Right cardiac atrium (tissue), 5 donors: ENCODE results near the gene CBLN3. TPM values are rescaled to one million over a fixed set of nuclear protein-coding genes. Genes with fewer than 3 reads are reported as not detected.
"Not testable (repeated sequence)": the region's sequence is repeated elsewhere in the genome, so short reads cannot be mapped to it uniquely, and the experiment has no call there.

ENCODE experiments used
- ATAC-seq, 2 donors: fragments of 200-7000 bp; cut with Tn5 transposase; one replicate each; pipeline versions ENCODE4 v1.8.0 to v1.9.1; 2020; ENCODE audit warnings: moderate library complexity in 2 of 2, mild to moderate bottlenecking in 1 of 2
- DNase-seq, 3 donors: peaks; one replicate each; pipeline ENCODE4 v3.0.0-alpha.2; 2020
- H3K27ac ChIP-seq: one replicate; pipeline ENCODE4 v1.5.1; 2013; ENCODE audit warnings: mild to moderate bottlenecking, low read length, control low read depth, moderate library complexity
- H3K27me3 ChIP-seq: one replicate; pipeline ENCODE4 v1.6.1; 2013; ENCODE audit not compliant: control insufficient read depth, insufficient read depth
- H3K4me1 ChIP-seq: one replicate; pipeline ENCODE4 v1.6.1; 2013; ENCODE audit warnings: low read length; ENCODE audit not compliant: control insufficient read depth, insufficient read depth
- H3K4me3 ChIP-seq: one replicate; pipeline ENCODE4 v1.5.1; 2013; ENCODE audit warnings: low read length, control low read depth
- H3K9me3 ChIP-seq: one replicate; pipeline ENCODE4 v1.6.1; 2013; ENCODE audit warnings: low read length; ENCODE audit not compliant: control insufficient read depth
- WGBS: extraction: QIAGEN DNeasy Blood & Tissue Kit; methylation state at CpG from one replicate; pipeline ENCODE4 v1.1.7; 2013; 5-methylcytosine and 5-hydroxymethylcytosine counted together
- intact Hi-C, 4 donors: fragments of 100-400 bp; cut with DNase I; formaldehyde crosslinking; loops; one replicate each; pipeline versions ENCODE4 v1.11.0 to v1.14.0; 2022 to 2023
- long read RNA-seq, 4 donors: library from polyadenylated mRNA; unstranded; transcript quantifications; one replicate each; pipeline ENCODE4 v2.0.0, GENCODE V29; 2020 to 2021
- polyA plus RNA-seq: library from polyadenylated mRNA; stranded (reverse); fragments of 200-250 nt; gene quantifications from one replicate; pipeline ENCODE4 v1.2.3, GENCODE V29; 2013
- total RNA-seq, 4 donors: library from RNA; stranded (reverse); fragmentation: NEBNext Ultra II Directional; extraction: Animal tissue kit (Norgen Biotek cat#: 25700); gene quantifications; one replicate each; pipeline ENCODE4 v1.2.1, GENCODE V29; 2021
- donor health status: healthy with polysubstance abuse.
- donor health status: DM: no; HTN: yes; CAD: no.
- donor health status: DM: no; HTN: no; CAD: no.
- donor health status: DM: no; HTN: yes; CAD: no; lungs with severe emphysema.
- donor health status: DM: yes; HTN: yes; CAD: no.

Gene CBLN3
- total RNA-seq (1 to 10 TPM; 1.6 to 3.1 (median 2.7) TPM), polyA plus RNA-seq (1.3 TPM)
- long read RNA-seq, donor 1, partial matches to known transcripts: 1 of 4 reads
- long read RNA-seq, donor 1, other reads (novel, unspliced or antisense): 0 of 4 reads
- long read RNA-seq, donor 2, partial matches to known transcripts: 0 of 2 reads
- long read RNA-seq, donor 2, other reads (novel, unspliced or antisense): 0 of 2 reads
- long read RNA-seq, donor 3: 0 reads
- long read RNA-seq, donor 4, partial matches to known transcripts: 3 of 6 reads
- long read RNA-seq, donor 4, other reads (novel, unspliced or antisense): 0 of 6 reads

- no peaks in the 10 kb centered on the region for H3K9me3 ChIP-seq
- 4% methylated on average over 57 of the region's 57 CpGs for WGBS
- intact Hi-C loops: loop anchor here (2.0 to 10.0 kb wide), 4 partner anchors 62 to 97 kb away; partner anchors contain the start of gene NFATC4 (in 3 of the 4)
- H3K27me3 ChIP-seq: no peaks in the 10 kb centered on the region
- peak; percentile 94 to 96 (median 96) for DNase-seq
- peak within 1 kb of the TSS; percentile 78 for H3K4me3 ChIP-seq
- ATAC-seq: peak; percentile 85 to 90
- no peaks in the 10 kb centered on the region for H3K4me1 ChIP-seq
- peak within 1 kb of the TSS; percentile 92 for H3K27ac ChIP-seq
Measured at GRCh38 chr14:24429395-24430142, at the start of gene CBLN3, which contains the start of gene KHNYN. Gene CBLN3, minus strand, starts transcription at chr14:24429668. Its CDS starts 614 bp downstream, at chr14:24429054. Gene KHNYN, plus strand, starts transcription at chr14:24429954. Its CDS starts 777 bp downstream, at chr14:24430731.

- no peaks in the 10 kb centered on the region for H3K27me3 ChIP-seq
- WGBS: 83% methylated on average over 4 of the region's 4 CpGs
- no peak overlapping the region for H3K27ac ChIP-seq
- H3K4me1 ChIP-seq: no peaks in the 10 kb centered on the region
- no peaks in the 10 kb centered on the region for H3K9me3 ChIP-seq
- no peak for DNase-seq
- H3K4me3 ChIP-seq: no peak overlapping the region
- intact Hi-C loops: no loop called here
- ATAC-seq: no peak
Measured at GRCh38 chr14:24475261-24475660, 45.8 kb upstream of the CBLN3 start.

- no peak for DNase-seq
- 69% methylated on average over 12 of the region's 12 CpGs for WGBS
- Histone ChIP-seq H3K27me3 (no peaks in the 10 kb centered on the region), H3K9me3 (no peaks in the 10 kb centered on the region), H3K4me3 (no peak overlapping the region), H3K27ac (no peak overlapping the region), H3K4me1 (no peaks in the 10 kb centered on the region)
- intact Hi-C loops: no loop called here
- no peak for ATAC-seq
Measured at GRCh38 chr14:24473211-24473610, 43.7 kb upstream of the CBLN3 start.

GRCh38 chr14:24470450-24470849, 41.0 kb upstream of the CBLN3 start:
- H3K4me1 ChIP-seq, DNase-seq, ATAC-seq, H3K9me3 ChIP-seq, H3K27me3 ChIP-seq, intact Hi-C loops, H3K4me3 ChIP-seq, H3K27ac ChIP-seq: not testable (repeated sequence)
- 92% methylated on average over 2 of the region's 2 CpGs for WGBS

- Histone ChIP-seq H3K27me3 (no peaks in the 10 kb centered on the region), H3K4me1 (no peaks in the 10 kb centered on the region), H3K27ac (no peak overlapping the region), H3K4me3 (no peak overlapping the region), H3K9me3 (no peaks in the 10 kb centered on the region)
- intact Hi-C loops: no loop called here
- no peak for DNase-seq
- 86% methylated on average over 3 of the region's 3 CpGs for WGBS
- ATAC-seq: no peak
Measured at GRCh38 chr14:24465805-24466204, 36.3 kb upstream of the CBLN3 start.

- 95% methylated on average over 3 of the region's 3 CpGs for WGBS
Measured at GRCh38 chr14:24465368-24465767, 35.9 kb upstream of the CBLN3 start.

GRCh38 chr14:24463884-24464785, 34.7 kb upstream of the CBLN3 start:
- intact Hi-C loops: no loop called here
- no peak overlapping the region for H3K27ac ChIP-seq
- ATAC-seq (no peak), DNase-seq (no peak)
- H3K9me3 ChIP-seq: no peaks in the 10 kb centered on the region
- WGBS: 70% methylated on average over 4 of the region's 4 CpGs
- H3K4me3 ChIP-seq: no peak overlapping the region
- H3K4me1 ChIP-seq: no peaks in the 10 kb centered on the region
- H3K27me3 ChIP-seq: no peaks in the 10 kb centered on the region

More at GRCh38 chr14:24465368-24465767, 35.9 kb upstream of the CBLN3 start:
- Histone ChIP-seq H3K4me3 (no peak overlapping the region), H3K27ac (no peak overlapping the region), H3K27me3 (no peaks in the 10 kb centered on the region), H3K4me1 (no peaks in the 10 kb centered on the region), H3K9me3 (no peaks in the 10 kb centered on the region)
- ATAC-seq (no peak), DNase-seq (no peak)
- intact Hi-C loops: no loop called here

GRCh38 chr14:24463017-24463883, 33.8 kb upstream of the CBLN3 start:
- H3K4me3 ChIP-seq: no peak overlapping the region
- ATAC-seq (no peak), DNase-seq (no peak)
- no peaks in the 10 kb centered on the region for H3K27me3 ChIP-seq
- no peak overlapping the region for H3K27ac ChIP-seq
- intact Hi-C loops: no loop called here
- no peaks in the 10 kb centered on the region for H3K9me3 ChIP-seq
- WGBS: 47% methylated on average over 5 of the region's 5 CpGs
- H3K4me1 ChIP-seq: no peaks in the 10 kb centered on the region

GRCh38 chr14:24461336-24461735, 31.9 kb upstream of the CBLN3 start:
- Histone ChIP-seq H3K4me1 (no peaks in the 10 kb centered on the region), H3K27me3 (no peaks in the 10 kb centered on the region), H3K9me3 (no peaks in the 10 kb centered on the region), H3K4me3 (no peak overlapping the region), H3K27ac (no peak overlapping the region)
- ATAC-seq (no peak), DNase-seq (no peak)
- intact Hi-C loops: no loop called here

GRCh38 chr14:24459331-24459730, 29.9 kb upstream of the CBLN3 start:
- intact Hi-C loops: no loop called here
- DNase-seq (no peak), ATAC-seq (no peak)
- Histone ChIP-seq H3K27ac (no peak overlapping the region), H3K4me3 (no peak overlapping the region), H3K27me3 (no peaks in the 10 kb centered on the region), H3K4me1 (no peaks in the 10 kb centered on the region), H3K9me3 (no peaks in the 10 kb centered on the region)
- 51% methylated on average over 3 of the region's 3 CpGs for WGBS
